HEK293 (cell line): ENCODE results near the gene CMTM8.

Experiments
- CTCF ChIP-seq: fragments of 450-650 bp; formaldehyde crosslinking; IDR thresholded peaks from 2 replicates; pipeline ENCODE4 v1.5.1; 2016; ENCODE audit warnings: missing biosample characterization, missing genetic modification characterization
- OSR2 ChIP-seq: fragments of 450-650 bp; formaldehyde crosslinking; IDR thresholded peaks from 2 replicates; pipeline ENCODE4 v1.5.1; 2016; ENCODE audit warnings: missing biosample characterization, missing genetic modification characterization
- TCF7L2 ChIP-seq: IDR thresholded peaks from 2 replicates; pipeline ENCODE4 v1.6.1; 2011; ENCODE audit warnings: low read depth, mild to moderate bottlenecking, inconsistent platforms, low read length, moderate library complexity, borderline replicate concordance
- ZBTB44 ChIP-seq: fragments of 450-650 bp; IDR thresholded peaks from 2 replicates; pipeline ENCODE4 v1.5.1; 2018; ENCODE audit warnings: missing biosample characterization, mild to moderate bottlenecking, missing genetic modification characterization
- ZNF121 ChIP-seq: fragments of 450-650 bp; formaldehyde crosslinking; IDR thresholded peaks from 2 replicates; pipeline ENCODE4 v1.5.1; 2016; ENCODE audit warnings: missing biosample characterization, missing genetic modification characterization
- ZNF302 ChIP-seq: fragments of 450-650 bp; formaldehyde crosslinking; IDR thresholded peaks from 2 replicates; pipeline ENCODE4 v1.5.1; 2016; ENCODE audit warnings: missing biosample characterization, missing genetic modification characterization, low read depth
- ZNF600 ChIP-seq: fragments of 450-650 bp; formaldehyde crosslinking; IDR thresholded peaks from 2 replicates; pipeline ENCODE4 v1.5.1; 2016; ENCODE audit warnings: missing biosample characterization, missing genetic modification characterization
- ZNF621 ChIP-seq: fragments of 450-650 bp; formaldehyde crosslinking; IDR thresholded peaks from 2 replicates; pipeline ENCODE4 v1.5.1; 2017; ENCODE audit warnings: missing biosample characterization, missing genetic modification characterization
- ZNF670 ChIP-seq: fragments of 450-650 bp; formaldehyde crosslinking; IDR thresholded peaks from 2 replicates; pipeline ENCODE4 v1.5.1; 2016; ENCODE audit warnings: missing biosample characterization, missing genetic modification characterization, low read depth
- TF ChIP-seq, protein P1 (sequence below): fragments of 450-650 bp; formaldehyde crosslinking; IDR thresholded peaks from 2 replicates; pipeline ENCODE4 v1.5.1; 2016; ENCODE audit warnings: missing biosample characterization, missing genetic modification characterization

- TF ChIP-seq ZBTB44 (tag by site-specific recombination): no peak
- no peak for TF ChIP-seq ZNF621
- TF ChIP-seq TCF7L2: no peak
- no peak for TF ChIP-seq ZNF121 (tag by site-specific recombination)
- TF ChIP-seq ZNF600: no peak
- TF ChIP-seq ZNF302 (tag by site-specific recombination): no peak
- TF ChIP-seq, protein P1, sequence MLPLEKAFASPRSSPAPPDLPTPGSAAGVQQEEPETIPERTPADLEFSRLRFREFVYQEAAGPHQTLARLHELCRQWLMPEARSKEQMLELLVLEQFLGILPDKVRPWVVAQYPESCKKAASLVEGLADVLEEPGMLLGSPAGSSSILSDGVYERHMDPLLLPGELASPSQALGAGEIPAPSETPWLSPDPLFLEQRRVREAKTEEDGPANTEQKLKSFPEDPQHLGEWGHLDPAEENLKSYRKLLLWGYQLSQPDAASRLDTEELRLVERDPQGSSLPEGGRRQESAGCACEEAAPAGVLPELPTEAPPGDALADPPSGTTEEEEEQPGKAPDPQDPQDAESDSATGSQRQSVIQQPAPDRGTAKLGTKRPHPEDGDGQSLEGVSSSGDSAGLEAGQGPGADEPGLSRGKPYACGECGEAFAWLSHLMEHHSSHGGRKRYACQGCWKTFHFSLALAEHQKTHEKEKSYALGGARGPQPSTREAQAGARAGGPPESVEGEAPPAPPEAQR (tag by site-specific recombination): no peak
- TF ChIP-seq CTCF (tag by site-specific recombination): no peak
- no peak for TF ChIP-seq OSR2
- TF ChIP-seq ZNF670 (tag by site-specific recombination): no peak
Measured at GRCh38 chr3:32320080-32320479, 81.6 kb downstream of the CMTM8 start.
